B cell (primary cell): Measurements from ENCODE around the gene LRBA. TPM values are rescaled to one million over a fixed set of nuclear protein-coding genes. Genes with fewer than 3 reads are reported as not detected.

ENCODE experiments used
- ATAC-seq: fragments of 200-7000 bp; cut with Tn5 transposase; one replicate; pipeline ENCODE4 v1.10.0; 2021; ENCODE audit warnings: low read depth, mild to moderate bottlenecking, moderate number of reproducible peaks, moderate library complexity
- CTCF ChIA-PET: fragments of 350-600 bp; sonication (Branson Sonifier 250); formaldehyde crosslinking; loops from one replicate; lab custom pipeline; 2021; ENCODE audit warnings: antibody characterized with exemption, inconsistent platforms; lab: Charles Lee
- POLR2A ChIA-PET: fragments of 350-600 bp; sonication (Branson Sonifier 250); formaldehyde crosslinking; loops from one replicate; lab custom pipeline; 2021; ENCODE audit warnings: antibody characterized with exemption; lab: Charles Lee
- DNase-seq: peaks from one replicate; pipeline ENCODE4 v3.0.0; 2013
- H2AFZ ChIP-seq: 2 replicates; pipeline ENCODE4 v1.6.1; 2012; ENCODE audit warnings: mild to moderate bottlenecking, low read depth, low read length; ENCODE audit not compliant: insufficient read depth, poor library complexity, severe bottlenecking
- H3K27ac ChIP-seq, 2 donors: 1 replicate in 1 of 2; 2 replicates in 1 of 2; pipeline ENCODE4 v1.5.1; 2012 to 2013; ENCODE audit warnings: low read length in 2 of 2, mild to moderate bottlenecking in 2 of 2, moderate library complexity in 1 of 2
- H3K27me3 ChIP-seq, 4 experiments: fragments of 200-600 bp in 1 of 4; sonication (generic) in 1 of 4; replicated peaks in 1 of 4; 1 replicate in 2 of 4; 2 replicates in 2 of 4; pipeline versions ENCODE4 v1.6.1 to v1.7.0; 2013 to 2016; ENCODE audit warnings: low read length in 3 of 4, mild to moderate bottlenecking in 2 of 4, mixed read lengths in 1 of 4, moderate library complexity in 1 of 4; ENCODE audit not compliant: insufficient read depth in 4 of 4, control insufficient read depth in 3 of 4; ENCODE audit errors: control extremely low read depth in 1 of 4
- H3K36me3 ChIP-seq, 2 experiments: replicated peaks in 1 of 2; 1 replicate in 1 of 2; 2 replicates in 1 of 2; pipeline versions ENCODE4 v1.6.1 to v1.7.1; 2013; ENCODE audit warnings: low read length in 1 of 2; ENCODE audit not compliant: insufficient read depth in 2 of 2, control insufficient read depth in 1 of 2; ENCODE audit errors: control extremely low read depth in 1 of 2, extremely low read depth in 1 of 2
- H3K4me1 ChIP-seq, 2 donors: fragments of 200-600 bp in 1 of 2; sonication (generic) in 1 of 2; 1 replicate in 1 of 2; 2 replicates in 1 of 2; pipeline versions ENCODE4 v1.5.1 to v1.6.1; 2013 to 2017; ENCODE audit warnings: low read length in 2 of 2; ENCODE audit not compliant: control insufficient read depth in 2 of 2, insufficient read depth in 2 of 2
- H3K4me2 ChIP-seq: replicated peaks from 2 replicates; pipeline ENCODE3; 2012; ENCODE audit warnings: mild to moderate bottlenecking, low read depth, low read length; ENCODE audit not compliant: poor library complexity, severe bottlenecking
- H3K4me3 ChIP-seq, 5 experiments: fragments of 200-600 bp in 1 of 5; sonication (generic) in 1 of 5; 1 replicate in 3 of 5; 2 replicates in 2 of 5; pipeline versions ENCODE4 v1.5.1 to v1.7.0; 2011 to 2016; ENCODE audit warnings: low read length in 4 of 5, mild to moderate bottlenecking in 4 of 5, low read depth in 2 of 5, control low read depth in 1 of 5, moderate library complexity in 1 of 5; ENCODE audit not compliant: insufficient read depth in 1 of 5; ENCODE audit errors: control extremely low read depth in 1 of 5, extremely low read depth in 1 of 5
- H3K79me2 ChIP-seq: fragments of 200-600 bp; sonication (generic); one replicate; pipeline ENCODE4 v1.6.0; 2016; ENCODE audit warnings: low read length; ENCODE audit not compliant: control insufficient read depth, insufficient read depth
- H3K9ac ChIP-seq: fragments of 200-600 bp; sonication (generic); 2 replicates; pipeline ENCODE4 v1.6.1; 2017; ENCODE audit warnings: mild to moderate bottlenecking, low read length, moderate library complexity
- H3K9me3 ChIP-seq, 3 donors: one replicate each; pipeline versions ENCODE4 v1.6.1 to v1.7.1; 2013; ENCODE audit warnings: low read length in 2 of 3; ENCODE audit not compliant: control insufficient read depth in 2 of 3, insufficient read depth in 1 of 3; ENCODE audit errors: control extremely low read depth in 1 of 3
- H4K20me1 ChIP-seq: 2 replicates; pipeline ENCODE4 v1.6.0; 2012; ENCODE audit warnings: mild to moderate bottlenecking, low read length; ENCODE audit not compliant: insufficient read depth, control insufficient read depth, poor library complexity, severe bottlenecking
- H3K27ac Mint-ChIP-seq: one replicate; pipeline ENCODE4 v1.8.0; 2021; ENCODE audit warnings: mixed read lengths
- H3K27me3 Mint-ChIP-seq: one replicate; pipeline ENCODE4 v1.8.0; 2021; ENCODE audit warnings: mixed read lengths
- H3K4me1 Mint-ChIP-seq: one replicate; pipeline ENCODE4 v1.8.0; 2021; ENCODE audit warnings: mixed read lengths
- H3K4me3 Mint-ChIP-seq: one replicate; pipeline ENCODE4 v1.8.0; 2021; ENCODE audit warnings: mixed read lengths
- H3K9me3 Mint-ChIP-seq: one replicate; pipeline ENCODE4 v1.8.0; 2022; ENCODE audit warnings: mixed read lengths; ENCODE audit not compliant: insufficient read depth
- EZH2 ChIP-seq: IDR thresholded peaks from 2 replicates; pipeline ENCODE4 v1.6.1; 2012; ENCODE audit warnings: borderline replicate concordance, low read depth, mild to moderate bottlenecking, moderate library complexity, low read length; ENCODE audit not compliant: insufficient read depth, poor library complexity, severe bottlenecking
- WGBS: methylation state at CpG from one replicate; pipeline ENCODE4 v1.1.5; 2013; ENCODE audit warnings: missing lambda C conversion rate; ENCODE audit not compliant: insufficient coverage; 5-methylcytosine and 5-hydroxymethylcytosine counted together
- intact Hi-C: fragments of 100-400 bp; cut with micrococcal nuclease; formaldehyde crosslinking; loops from one replicate; pipeline ENCODE4 v1.10.0; 2022
- polyA plus RNA-seq: library from polyadenylated mRNA; depleted of rRNA; stranded (reverse); fragments of >200 nt; gene quantifications from 2 replicates; pipeline ENCODE4 v1.2.3, GENCODE V29; 2012
- total RNA-seq, 2 donors: library from RNA; stranded (reverse); fragments of 120-200 nt in 1 of 2; gene quantifications; 1 replicate in 1 of 2; 2 replicates in 1 of 2; pipeline versions ENCODE4 v1.2.3 to v1.2.4, GENCODE V29; 2013 to 2022
- TF ChIP-seq, protein P1 (sequence below): fragments of 200-600 bp; IDR thresholded peaks from one replicate; pipeline ENCODE4 v1.8.0; 2022; ENCODE audit warnings: antibody characterized with exemption, mild to moderate bottlenecking

LRBA gene
- total and polyA plus RNA-seq, 2 donors (not counting 1 experiment from before 2014, with no cell fraction given): 17.5 to 86.7 TPM

DNA sequence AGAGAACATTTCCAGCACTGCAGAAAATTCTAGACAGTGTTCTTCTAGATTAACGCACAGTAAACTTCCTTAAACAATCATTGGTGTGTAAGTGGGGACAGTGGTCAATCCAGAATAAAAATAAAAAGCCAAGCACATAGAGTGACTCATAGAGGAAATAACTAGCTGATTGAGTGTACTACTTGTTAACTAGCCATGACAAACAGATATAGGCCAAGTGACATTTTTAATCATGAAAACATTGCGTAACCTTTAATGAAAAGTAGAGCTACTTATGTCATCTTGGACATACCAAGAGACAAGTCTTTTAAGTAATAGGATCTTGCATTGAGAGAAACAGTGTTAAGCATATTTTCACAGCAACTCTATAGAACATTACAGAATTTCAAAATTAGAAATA is 667.0 kb downstream of the LRBA start:
- intact Hi-C loops: no loop called here
- Mint-ChIP-seq H3K27me3 (no peaks in the 10 kb centered on the region), H3K4me1 (no peaks in the 10 kb centered on the region), H3K27ac (no peak overlapping the region), H3K4me3 (no peak overlapping the region), H3K9me3 (no peaks in the 10 kb centered on the region)
- Histone ChIP-seq H2AFZ (no peak overlapping the region), H3K4me3 (no peak overlapping the region), H3K27ac (no peak overlapping the region), H3K79me2 (no peaks in the 10 kb centered on the region), H3K9me3 (no peaks in the 10 kb centered on the region), H4K20me1 (no peaks in the 10 kb centered on the region), H3K36me3 (peaks cover 0 to 10% of the 10 kb centered on the region in 2 experiments), H3K27me3 (no peaks in the 10 kb centered on the region), H3K4me2 (no peak overlapping the region), H3K9ac (no peak overlapping the region), H3K4me1 (no peaks in the 10 kb centered on the region)
- DNase-seq: no peak
- no peak for ATAC-seq
- WGBS: no CpG with 5 or more reads among the region's 2 CpGs
- CTCF ChIA-PET: no interaction called here
- POLR2A ChIA-PET: no interaction called here
- no peak for TF ChIP-seq EZH2
- TF ChIP-seq, protein P1, sequence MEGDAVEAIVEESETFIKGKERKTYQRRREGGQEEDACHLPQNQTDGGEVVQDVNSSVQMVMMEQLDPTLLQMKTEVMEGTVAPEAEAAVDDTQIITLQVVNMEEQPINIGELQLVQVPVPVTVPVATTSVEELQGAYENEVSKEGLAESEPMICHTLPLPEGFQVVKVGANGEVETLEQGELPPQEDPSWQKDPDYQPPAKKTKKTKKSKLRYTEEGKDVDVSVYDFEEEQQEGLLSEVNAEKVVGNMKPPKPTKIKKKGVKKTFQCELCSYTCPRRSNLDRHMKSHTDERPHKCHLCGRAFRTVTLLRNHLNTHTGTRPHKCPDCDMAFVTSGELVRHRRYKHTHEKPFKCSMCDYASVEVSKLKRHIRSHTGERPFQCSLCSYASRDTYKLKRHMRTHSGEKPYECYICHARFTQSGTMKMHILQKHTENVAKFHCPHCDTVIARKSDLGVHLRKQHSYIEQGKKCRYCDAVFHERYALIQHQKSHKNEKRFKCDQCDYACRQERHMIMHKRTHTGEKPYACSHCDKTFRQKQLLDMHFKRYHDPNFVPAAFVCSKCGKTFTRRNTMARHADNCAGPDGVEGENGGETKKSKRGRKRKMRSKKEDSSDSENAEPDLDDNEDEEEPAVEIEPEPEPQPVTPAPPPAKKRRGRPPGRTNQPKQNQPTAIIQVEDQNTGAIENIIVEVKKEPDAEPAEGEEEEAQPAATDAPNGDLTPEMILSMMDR: no peak

DNA sequence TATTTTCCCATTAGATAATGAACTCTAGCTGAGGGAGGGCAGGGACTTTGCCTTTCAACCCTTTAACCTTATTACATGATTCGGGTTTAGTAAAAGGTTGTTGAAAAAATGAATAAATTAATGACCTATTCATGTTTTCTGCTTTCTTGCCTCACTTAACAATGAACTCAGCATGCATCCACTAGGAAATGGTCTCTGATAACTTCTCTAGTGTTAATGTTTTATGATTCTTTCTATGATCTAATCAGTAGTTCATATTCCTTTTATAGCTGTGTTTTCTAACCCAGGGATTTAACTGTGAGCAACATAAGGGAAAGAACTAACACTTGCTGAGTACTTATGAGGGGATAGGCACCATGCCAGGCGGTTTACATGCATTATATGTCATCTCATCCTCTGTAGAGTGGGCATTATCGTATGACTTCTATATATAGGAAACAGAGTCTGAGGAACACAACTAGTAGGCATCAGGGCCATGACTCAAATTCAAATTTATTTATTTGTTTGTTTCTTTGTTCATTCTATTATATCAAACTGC is 669.8 kb downstream of the LRBA start:
- CTCF ChIA-PET: no interaction called here
- no peak overlapping the region for H3K9ac ChIP-seq
- no CpG with 5 or more reads among the region's 3 CpGs for WGBS
- Mint-ChIP-seq H3K4me3 (no peak overlapping the region), H3K27ac (no peak overlapping the region), H3K9me3 (no peaks in the 10 kb centered on the region), H3K27me3 (no peaks in the 10 kb centered on the region), H3K4me1 (no peaks in the 10 kb centered on the region)
- no peak overlapping the region for H3K4me3 ChIP-seq
- POLR2A ChIA-PET: no interaction called here
- no peak overlapping the region for H2AFZ ChIP-seq
- no peaks in the 10 kb centered on the region for H3K4me1 ChIP-seq
- peaks cover 0 to 14% of the 10 kb centered on the region in 2 experiments for H3K36me3 ChIP-seq
- no peaks in the 10 kb centered on the region for H4K20me1 ChIP-seq
- H3K4me2 ChIP-seq: no peak overlapping the region
- H3K27me3 ChIP-seq: no peaks in the 10 kb centered on the region
- ATAC-seq: no peak
- no peak overlapping the region for H3K27ac ChIP-seq
- intact Hi-C loops: no loop called here
- DNase-seq: no peak
- no peak for TF ChIP-seq EZH2
- TF ChIP-seq, protein P1: no peak
- no peaks in the 10 kb centered on the region for H3K79me2 ChIP-seq
- H3K9me3 ChIP-seq: no peaks in the 10 kb centered on the region
